ENCODE measurements around the gene GLIS1. TPM values are rescaled to one million over a fixed set of nuclear protein-coding genes. Genes with fewer than 3 reads are reported as not detected.

GLIS1 gene
- total RNA-seq, 1 donor: 1.6 TPM

DNA sequence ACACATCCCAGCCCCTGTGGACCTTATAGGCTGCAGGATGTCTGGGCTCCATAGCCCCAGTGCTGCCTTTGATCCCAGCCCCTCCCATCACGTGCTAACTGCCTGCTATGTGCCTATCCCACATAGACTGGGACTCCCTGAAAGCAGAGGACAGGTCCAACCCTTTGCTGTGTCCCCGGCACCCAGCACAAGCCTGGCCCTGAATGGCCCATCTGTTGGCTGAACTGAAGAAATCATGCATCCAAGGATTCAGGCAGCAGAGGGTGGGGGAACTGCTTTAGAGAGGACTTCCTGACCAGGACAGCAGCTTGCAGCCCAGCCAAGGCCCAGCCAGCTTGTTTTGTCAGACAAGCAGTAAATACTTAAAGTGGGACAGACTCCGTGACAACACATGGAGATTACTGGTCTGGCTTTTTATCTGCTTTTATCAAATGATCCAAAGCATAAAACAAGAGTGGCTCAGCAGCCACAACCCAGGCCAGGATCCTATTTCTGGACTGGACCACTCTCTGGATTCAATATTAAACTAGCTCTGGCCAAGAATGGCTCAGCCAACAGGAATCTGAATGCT, 69.3 kb downstream of the GLIS1 start:
- DNase-seq (ENCODE audit: low read depth): peak; percentile 71

DNA sequence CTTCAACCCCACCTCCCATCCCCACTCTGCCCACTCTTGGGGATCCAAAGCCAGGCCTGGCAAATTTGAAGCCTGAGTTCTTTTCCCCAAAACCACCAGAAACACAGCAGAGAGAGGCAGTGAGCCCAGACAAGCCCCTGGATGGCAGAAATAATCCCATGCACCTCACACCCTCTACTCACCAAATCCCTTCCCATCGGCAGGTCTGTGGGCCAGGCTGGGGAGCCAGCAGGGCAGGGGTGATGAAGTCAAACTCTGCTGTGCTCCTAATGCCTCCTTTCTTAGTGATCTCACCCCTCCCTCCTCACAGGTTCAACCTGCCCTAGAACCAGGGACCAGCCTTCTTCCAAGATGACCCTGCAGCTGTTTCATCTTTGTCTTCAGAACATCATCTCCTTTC, 72.4 kb downstream of the GLIS1 start:
- no peak for TF ChIP-seq CTCF (IDR thresholded peaks at IDR 0.05; ENCODE audit: insufficient read depth, low read length)
- H3K4me3 ChIP-seq (ENCODE audit: low read depth, low read length): no peak overlapping the region
- DNase-seq (ENCODE audit: low read depth): no peak

More for the DNA sequence above, 69.3 kb downstream of the GLIS1 start:
- TF ChIP-seq CTCF (IDR thresholded peaks at IDR 0.05; ENCODE audit: insufficient read depth, low read length): no peak
- no peak overlapping the region for H3K4me3 ChIP-seq (ENCODE audit: low read depth, low read length)

DNA sequence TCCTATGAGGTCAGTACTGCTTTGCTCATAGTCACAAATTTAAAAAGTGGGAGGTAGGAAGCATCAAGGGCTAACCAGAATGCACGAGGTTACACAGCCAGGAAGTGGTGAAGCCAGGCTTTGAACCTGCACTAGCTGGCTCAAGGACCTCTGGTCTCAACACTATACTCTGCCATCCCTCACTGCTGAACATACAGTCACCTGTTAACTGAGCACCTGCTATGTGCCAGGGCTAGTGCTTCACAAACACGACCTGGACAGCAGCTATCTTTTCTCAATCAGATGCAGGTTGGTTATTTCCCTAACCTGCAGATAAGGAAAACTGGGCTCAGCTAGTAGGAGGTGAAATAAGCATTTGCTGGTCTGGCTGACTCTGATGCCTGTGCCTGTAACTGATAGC, 73.0 kb downstream of the GLIS1 start:
- DNase-seq (ENCODE audit: low read depth): no peak
- H3K4me3 ChIP-seq (ENCODE audit: low read depth, low read length): no peak overlapping the region
- no peak for TF ChIP-seq CTCF (IDR thresholded peaks at IDR 0.05; ENCODE audit: insufficient read depth, low read length)

DNA sequence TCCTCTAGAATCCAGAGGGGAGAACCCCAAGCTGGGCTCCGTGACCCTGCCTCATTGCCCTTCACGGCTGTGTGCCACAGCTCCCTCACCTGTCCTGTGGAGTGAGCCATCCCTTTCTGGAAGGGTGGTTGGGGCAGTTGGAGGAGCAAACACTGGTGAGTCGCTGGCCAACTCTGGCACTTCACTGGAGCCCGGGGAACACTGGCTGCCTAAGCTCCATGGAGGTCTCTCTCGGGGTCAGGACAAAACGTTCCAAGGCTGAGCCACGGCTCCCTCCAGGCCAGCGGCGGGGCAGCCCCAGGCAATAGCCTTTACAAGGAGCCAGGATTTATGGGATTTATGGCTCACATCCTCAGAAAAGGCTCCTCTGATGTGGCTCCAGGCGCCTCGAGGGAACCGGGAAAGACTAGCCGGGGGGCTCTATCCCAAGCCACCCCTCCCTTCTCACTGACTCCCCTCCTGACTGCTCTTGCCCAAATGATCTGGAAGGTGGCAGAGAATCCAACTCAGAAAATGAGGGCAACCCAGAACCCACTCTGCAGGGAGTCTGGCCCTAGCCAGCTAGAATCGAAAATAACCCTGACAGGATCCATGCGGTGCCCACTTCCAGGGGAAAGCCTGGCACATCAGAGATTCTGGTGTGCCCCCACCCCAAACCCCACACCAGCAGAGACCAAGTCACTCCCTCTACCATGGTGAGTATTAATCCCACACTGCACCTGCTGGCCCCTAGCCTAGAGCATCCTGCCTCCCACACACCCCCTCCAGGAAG, 75.2 kb downstream of the GLIS1 start:
- TF ChIP-seq CTCF (IDR thresholded peaks at IDR 0.05; ENCODE audit: insufficient read depth, low read length): no peak
- H3K4me3 ChIP-seq (ENCODE audit: low read depth, low read length): no peak overlapping the region
- DNase-seq (ENCODE audit: low read depth): no peak

DNA sequence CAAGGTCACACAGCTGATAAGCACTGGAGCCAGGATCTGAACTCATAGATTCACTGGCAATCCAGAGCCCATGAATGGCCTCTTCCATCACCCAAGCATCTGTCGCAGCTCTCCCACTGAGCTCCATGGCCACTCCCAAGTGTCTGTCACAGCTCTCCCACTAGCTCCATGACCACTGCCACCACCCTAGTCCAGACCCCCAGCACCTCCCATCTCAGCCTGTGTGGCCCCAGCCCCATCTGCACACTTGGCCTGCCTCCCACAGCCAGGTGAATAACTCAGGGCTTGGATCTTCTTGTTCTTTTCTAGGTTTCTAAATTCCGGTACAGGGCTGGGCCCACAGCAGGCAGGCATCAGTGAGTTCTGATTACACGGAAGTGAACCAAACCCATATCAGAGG, 76.0 kb downstream of the GLIS1 start:
- no peak for DNase-seq (ENCODE audit: low read depth)
- no peak overlapping the region for H3K4me3 ChIP-seq (ENCODE audit: low read depth, low read length)
- no peak for TF ChIP-seq CTCF (IDR thresholded peaks at IDR 0.05; ENCODE audit: insufficient read depth, low read length)

GRCh38 chr1:53662169-53662568, 76.8 kb downstream of the GLIS1 start:
- TF ChIP-seq CTCF (IDR thresholded peaks at IDR 0.05; ENCODE audit: insufficient read depth, low read length): no peak
- no peak for DNase-seq (ENCODE audit: low read depth)

More at GRCh38 chr1:53662169-53662568, 76.8 kb downstream of the GLIS1 start:
- no peak overlapping the region for H3K4me3 ChIP-seq (ENCODE audit: low read depth, low read length)
